OCI-LY1 (cell line): ENCODE measurements around the gene SPO11.

Experiments used
- H2AFZ ChIP-seq: fragments of 200-600 bp; sonication (generic), shearing (Covaris generic); 2 replicates; pipeline ENCODE4 v1.6.0; 2014; ENCODE audit warnings: antibody characterized with exemption, mild to moderate bottlenecking, low read length
- H3F3A ChIP-seq: fragments of 200-600 bp; sonication (generic), shearing (Covaris generic); 2 replicates; pipeline ENCODE4 v1.6.0; 2014; ENCODE audit warnings: mild to moderate bottlenecking, antibody characterized with exemption, low read length, moderate library complexity; ENCODE audit not compliant: insufficient read depth
- H3K27ac ChIP-seq: fragments of 200-600 bp; sonication (generic); 2 replicates; pipeline ENCODE4 v1.5.1; 2014; ENCODE audit warnings: low read length, mixed run types, mild to moderate bottlenecking, low read depth; ENCODE audit not compliant: poor library complexity, severe bottlenecking
- H3K27me3 ChIP-seq: fragments of 200-600 bp; sonication (generic); 2 replicates; pipeline ENCODE4 v1.6.0; 2014; ENCODE audit warnings: antibody characterized with exemption, mild to moderate bottlenecking, low read length, moderate library complexity; ENCODE audit not compliant: insufficient read depth
- H3K36me3 ChIP-seq: fragments of 200-600 bp; sonication (generic); 2 replicates; pipeline ENCODE4 v1.6.1; 2014; ENCODE audit warnings: mild to moderate bottlenecking, antibody characterized with exemption, low read length, moderate library complexity, mixed read lengths; ENCODE audit not compliant: insufficient read depth
- H3K4me1 ChIP-seq: fragments of 200-600 bp; sonication (generic); 2 replicates; pipeline ENCODE4 v1.5.1; 2014; ENCODE audit warnings: mild to moderate bottlenecking, low read length, moderate library complexity; ENCODE audit not compliant: insufficient read depth, severe bottlenecking
- H3K4me2 ChIP-seq: fragments of 200-600 bp; sonication (generic), shearing (Covaris generic); 2 replicates; pipeline ENCODE4 v1.6.1; 2014; ENCODE audit warnings: low read length
- H3K4me3 ChIP-seq: fragments of 200-600 bp; sonication (generic); 2 replicates; pipeline ENCODE4 v1.5.1; 2014; ENCODE audit warnings: low read length, low read depth, mild to moderate bottlenecking, mixed read lengths; ENCODE audit not compliant: poor library complexity, severe bottlenecking
- H3K79me2 ChIP-seq: fragments of 200-600 bp; shearing (Covaris generic); 2 replicates; pipeline ENCODE4 v1.6.1; 2016; ENCODE audit warnings: mixed run types, low read length, mixed read lengths; ENCODE audit not compliant: insufficient read depth
- H3K9ac ChIP-seq: fragments of 200-600 bp; sonication (generic), shearing (Covaris generic); 2 replicates; pipeline ENCODE4 v1.6.1; 2014; ENCODE audit warnings: mild to moderate bottlenecking, low read length, mixed read lengths
- H3K9me2 ChIP-seq: fragments of 200-600 bp; sonication (generic), shearing (Covaris generic); 2 replicates; pipeline ENCODE4 v1.6.1; 2014; ENCODE audit warnings: low read depth, mild to moderate bottlenecking, low read length, mixed read lengths
- H3K9me3 ChIP-seq: fragments of 200-600 bp; shearing (Covaris generic); 2 replicates; pipeline ENCODE4 v1.6.1; 2014; ENCODE audit warnings: low read length, mixed read lengths
- H4K20me1 ChIP-seq: fragments of 200-600 bp; sonication (generic), shearing (Covaris generic); 2 replicates; pipeline ENCODE4 v1.6.0; 2016; ENCODE audit warnings: mild to moderate bottlenecking, low read length; ENCODE audit not compliant: insufficient read depth
- CTCF ChIP-seq: fragments of 200-600 bp; sonication (generic), shearing (Covaris generic); IDR thresholded peaks from 2 replicates; pipeline ENCODE4 v1.5.1; 2017; ENCODE audit warnings: mild to moderate bottlenecking, antibody characterized with exemption, low read length, moderate library complexity, mixed read lengths
- EZH2 ChIP-seq: fragments of 200-600 bp; sonication (generic), shearing (Covaris generic); IDR thresholded peaks from 2 replicates; pipeline ENCODE4 v1.8.0; 2017; ENCODE audit warnings: borderline replicate concordance, mixed run types, mild to moderate bottlenecking, antibody characterized with exemption, low read length, moderate library complexity, mixed read lengths

Gene SPO11

GRCh38 chr20:57364451-57364850 is 34.8 kb downstream of the SPO11 start:
- Histone ChIP-seq H3K36me3 (peaks cover 55% of the 10 kb centered on the region), H2AFZ (no peak overlapping the region), H3K9me3 (no peaks in the 10 kb centered on the region), H3K79me2 (no peaks in the 10 kb centered on the region), H3K9ac (no peak overlapping the region), H3K4me1 (no peaks in the 10 kb centered on the region), H3K27ac (no peak overlapping the region), H3F3A (no peaks in the 10 kb centered on the region), H3K4me2 (no peak overlapping the region), H3K4me3 (no peak overlapping the region), H4K20me1 (no peaks in the 10 kb centered on the region; the same call in 1 of the 2 replicates), H3K9me2 (no peaks in the 10 kb centered on the region), H3K27me3 (no peaks in the 10 kb centered on the region)
- TF ChIP-seq EZH2 = no peak
- TF ChIP-seq CTCF = no peak

GRCh38 chr20:57369596-57369995 is 40.0 kb downstream of the SPO11 start:
- Histone ChIP-seq H3K79me2 (no peaks in the 10 kb centered on the region), H3K9me2 (no peaks in the 10 kb centered on the region), H3K36me3 (peaks cover 96% of the 10 kb centered on the region), H3K4me2 (no peak overlapping the region), H2AFZ (no peak overlapping the region), H3K4me3 (no peak overlapping the region), H3K9ac (no peak overlapping the region), H3K27ac (no peak overlapping the region), H3K9me3 (no peaks in the 10 kb centered on the region), H3K27me3 (no peaks in the 10 kb centered on the region), H3K4me1 (peaks cover 6% of the 10 kb centered on the region), H4K20me1 (no peaks in the 10 kb centered on the region; the same call in 1 of the 2 replicates), H3F3A (no peaks in the 10 kb centered on the region)
- TF ChIP-seq CTCF (no peak), EZH2 (no peak)

- TF ChIP-seq CTCF (no peak), EZH2 (no peak)
- Histone ChIP-seq H3K9me2 (no peaks in the 10 kb centered on the region), H3K4me1 (peaks cover 13% of the 10 kb centered on the region), H3K27ac (no peak overlapping the region), H3K4me3 (no peak overlapping the region), H3K79me2 (no peaks in the 10 kb centered on the region), H2AFZ (no peak overlapping the region), H3K27me3 (no peaks in the 10 kb centered on the region), H3K36me3 (peaks cover 98% of the 10 kb centered on the region), H3K9me3 (no peaks in the 10 kb centered on the region), H4K20me1 (no peaks in the 10 kb centered on the region), H3F3A (no peaks in the 10 kb centered on the region), H3K9ac (no peak overlapping the region), H3K4me2 (no peak overlapping the region)
Measured at GRCh38 chr20:57370316-57370715, 40.7 kb downstream of the SPO11 start.
